G401.6 (cell line): ENCODE data around the gene PLCB1.

ENCODE experiments used
- FAIRE-seq: peaks from 2 replicates; lab custom pipeline; 2012; peaks lifted over from hg19 to GRCh38; lab: Jason Lieb, UNC

PLCB1 gene

GRCh38 chr20:8129211-8129976, 2.7 kb upstream of the PLCB1 start:
- FAIRE-seq, result no peak

GRCh38 chr20:8130840-8131526, 1.1 kb upstream of the PLCB1 start:
- FAIRE-seq, result no peak

DNA sequence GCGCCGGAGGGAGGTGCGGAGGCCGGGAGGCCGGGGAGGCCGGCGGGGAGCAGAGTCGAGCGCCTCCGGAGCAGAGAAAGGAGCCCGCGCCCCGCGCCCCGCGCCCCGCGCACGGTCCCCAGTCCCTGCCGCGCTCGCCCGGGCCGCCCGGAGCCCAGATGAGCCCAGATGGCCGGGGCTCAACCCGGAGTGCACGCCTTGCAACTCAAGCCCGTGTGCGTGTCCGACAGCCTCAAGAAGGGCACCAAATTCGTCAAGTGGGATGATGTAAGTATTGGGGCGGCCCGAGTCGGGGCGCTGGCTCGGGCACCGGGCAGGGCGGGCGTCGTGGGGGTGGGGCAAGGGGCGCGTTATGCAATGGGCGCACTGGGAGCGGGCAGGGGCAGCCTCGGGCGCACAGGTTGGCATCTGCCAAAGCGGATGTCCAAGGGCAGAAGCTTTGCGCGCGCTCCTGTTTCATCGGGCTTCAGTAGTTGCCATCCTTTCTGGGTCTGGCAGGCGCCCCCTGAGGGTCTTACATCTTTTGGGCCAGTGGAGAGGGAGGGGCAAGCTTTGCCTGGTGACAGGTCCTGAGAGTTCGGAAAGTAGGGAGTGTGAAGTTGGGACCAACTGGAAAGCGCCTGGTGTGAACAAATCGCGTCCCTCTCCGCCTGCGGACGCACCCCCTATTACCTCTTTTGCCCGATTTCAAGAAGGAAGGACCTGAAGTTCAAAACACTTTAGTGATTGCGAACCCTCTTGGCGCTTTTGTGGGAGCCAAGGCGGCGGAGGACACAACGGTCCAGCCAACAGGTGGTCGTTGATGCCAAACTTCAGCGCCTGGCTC, 631 bp downstream of the PLCB1 start:
- no peak for FAIRE-seq

GRCh38 chr20:8133310-8133768, 1.3 kb downstream of the PLCB1 start:
- no peak for FAIRE-seq

GRCh38 chr20:8133851-8134451, 1.9 kb downstream of the PLCB1 start:
- no peak for FAIRE-seq

GRCh38 chr20:8139899-8140298, 7.8 kb downstream of the PLCB1 start:
- no peak for FAIRE-seq

- FAIRE-seq, result no peak
Measured at GRCh38 chr20:8143474-8143873, 11.4 kb downstream of the PLCB1 start.

DNA sequence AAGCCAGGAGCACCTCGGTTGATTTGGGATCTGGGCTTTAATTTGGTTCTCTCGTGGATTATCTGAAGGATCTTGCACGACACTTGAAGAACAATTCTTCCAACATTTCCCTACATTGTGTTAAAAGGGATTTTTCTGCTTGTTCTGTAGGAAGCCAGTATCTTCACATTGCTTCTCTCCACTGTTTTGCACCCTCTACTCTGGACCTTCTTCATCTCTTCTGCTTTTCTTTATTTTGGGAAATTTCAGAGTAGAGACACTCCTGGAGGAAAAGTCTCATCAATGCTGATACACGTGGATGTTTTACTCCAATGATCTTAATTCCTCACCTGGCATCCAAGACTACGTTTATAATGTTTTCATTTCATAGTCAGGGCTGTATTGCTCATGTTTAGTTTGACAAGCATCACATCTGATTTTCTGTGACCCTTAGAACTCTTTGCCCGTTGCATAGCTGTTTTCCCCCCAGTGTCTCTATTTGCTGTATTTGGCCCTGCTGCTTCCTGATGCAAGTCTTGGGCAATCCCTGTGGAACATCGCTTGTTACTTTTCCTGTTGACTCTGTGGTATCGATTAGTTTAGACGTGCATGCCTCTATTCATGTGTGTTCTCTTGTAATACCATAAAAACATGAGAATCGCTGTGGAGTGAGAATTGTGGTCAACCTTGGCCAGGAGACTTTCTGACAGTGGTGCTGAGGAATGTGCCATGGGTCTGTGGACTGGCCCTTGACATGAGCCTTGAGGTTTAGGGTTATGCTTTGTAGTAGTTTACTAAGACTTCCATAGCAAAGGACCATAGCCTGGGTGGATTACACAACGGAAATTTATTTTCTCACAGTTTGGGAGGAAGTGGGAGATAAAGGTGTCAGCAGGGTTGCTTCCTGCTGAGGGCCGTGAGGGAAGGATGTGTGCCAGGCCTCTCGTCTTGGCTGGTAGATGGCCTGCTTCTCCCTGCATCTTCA, 12.5 kb downstream of the PLCB1 start:
- no peak for FAIRE-seq

GRCh38 chr20:8145246-8146168, 13.4 kb downstream of the PLCB1 start:
- no peak for FAIRE-seq

DNA sequence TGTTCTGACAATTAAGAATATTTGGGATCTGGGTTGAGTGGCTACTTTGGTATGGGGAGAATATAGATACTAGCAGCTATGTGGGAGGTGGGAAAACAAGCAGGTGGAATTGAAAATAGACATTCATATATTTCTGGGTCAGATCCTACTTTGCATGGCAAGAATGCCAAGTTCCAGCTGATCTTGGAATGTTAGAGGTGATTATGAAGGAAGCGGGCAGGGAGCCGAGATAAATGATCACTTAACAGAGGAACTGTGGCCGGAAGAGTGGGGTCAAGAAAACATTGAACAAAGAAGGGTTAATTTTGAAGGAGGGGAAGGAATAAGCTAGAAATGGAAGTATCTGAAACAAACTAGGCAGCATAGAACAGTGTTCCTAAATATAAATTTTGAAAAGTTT, 15.4 kb downstream of the PLCB1 start:
- no peak for FAIRE-seq

- FAIRE-seq, result no peak
Measured at GRCh38 chr20:8148501-8148900, 16.4 kb downstream of the PLCB1 start.

DNA sequence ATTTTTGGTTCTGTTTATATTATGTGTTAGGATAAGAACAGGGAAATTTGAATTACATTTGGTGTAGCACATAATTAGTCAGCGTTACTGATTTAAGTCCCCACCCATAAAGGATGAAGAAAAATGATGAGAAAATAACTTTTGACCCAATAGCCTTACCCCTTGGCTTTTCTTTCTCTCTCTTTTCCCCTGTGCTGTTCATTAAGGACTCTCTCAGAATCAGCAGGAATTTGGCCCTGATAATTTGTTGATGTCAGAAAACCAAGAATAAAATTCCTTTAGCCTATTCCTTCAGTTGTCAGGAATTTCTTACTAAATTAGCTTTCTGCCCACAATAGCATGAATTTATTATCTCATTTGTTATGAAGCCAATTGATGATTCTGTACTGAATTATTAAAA, 18.5 kb downstream of the PLCB1 start:
- no peak for FAIRE-seq

- FAIRE-seq, result no peak
Measured at GRCh38 chr20:8151372-8151771, 19.3 kb downstream of the PLCB1 start.

GRCh38 chr20:8152183-8152582, 20.1 kb downstream of the PLCB1 start:
- no peak for FAIRE-seq

DNA sequence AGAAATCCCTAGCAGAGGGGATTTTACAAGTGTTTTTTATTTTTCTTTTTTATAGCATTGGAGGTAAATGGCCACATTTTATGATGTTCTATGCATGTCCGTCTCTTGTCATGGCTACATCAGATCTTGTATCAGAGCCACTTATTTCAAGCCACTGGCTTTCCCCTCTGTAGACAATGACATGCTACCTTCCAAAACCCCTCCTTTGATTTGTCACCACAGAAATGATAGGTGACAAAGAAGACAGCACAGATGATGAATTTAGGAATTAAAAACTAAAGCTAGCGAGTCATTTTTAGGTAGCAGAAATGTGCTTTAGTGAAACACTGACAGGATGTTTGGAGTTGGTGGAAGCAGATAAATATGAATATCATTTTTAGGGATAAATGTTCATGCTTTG, 20.8 kb downstream of the PLCB1 start:
- no peak for FAIRE-seq

DNA sequence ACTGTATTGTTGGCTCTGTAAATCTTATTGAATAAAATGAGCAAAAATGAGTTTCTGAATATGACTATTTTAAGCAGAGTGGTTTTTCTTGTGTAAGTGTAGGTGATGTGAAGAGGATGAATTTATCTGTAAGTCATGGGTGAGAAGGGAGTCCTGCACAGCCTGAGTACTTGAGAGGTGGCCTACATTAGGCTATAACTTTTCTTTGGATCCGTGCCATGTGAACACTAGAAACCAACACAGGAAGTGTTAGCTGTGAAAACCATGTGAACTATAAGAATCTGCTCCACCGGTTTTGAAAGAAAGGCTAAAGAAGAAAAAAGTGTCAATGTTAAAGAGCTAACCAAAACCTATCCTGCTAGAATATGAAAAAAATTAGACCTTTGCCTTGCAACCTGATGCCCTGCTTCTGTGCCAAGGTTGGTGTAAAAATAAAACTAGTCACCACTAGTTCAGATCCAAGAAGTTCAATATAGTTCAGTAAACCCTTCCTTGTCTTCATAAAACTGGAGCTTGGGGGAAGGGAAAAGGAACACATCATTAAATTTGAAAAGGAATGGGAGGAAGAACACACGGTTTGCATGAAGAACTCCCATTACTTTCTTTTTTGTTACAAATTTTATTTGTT, 21.3 kb downstream of the PLCB1 start:
- FAIRE-seq, result no peak

- no peak for FAIRE-seq
Measured at GRCh38 chr20:8154638-8155037, 22.6 kb downstream of the PLCB1 start.

DNA sequence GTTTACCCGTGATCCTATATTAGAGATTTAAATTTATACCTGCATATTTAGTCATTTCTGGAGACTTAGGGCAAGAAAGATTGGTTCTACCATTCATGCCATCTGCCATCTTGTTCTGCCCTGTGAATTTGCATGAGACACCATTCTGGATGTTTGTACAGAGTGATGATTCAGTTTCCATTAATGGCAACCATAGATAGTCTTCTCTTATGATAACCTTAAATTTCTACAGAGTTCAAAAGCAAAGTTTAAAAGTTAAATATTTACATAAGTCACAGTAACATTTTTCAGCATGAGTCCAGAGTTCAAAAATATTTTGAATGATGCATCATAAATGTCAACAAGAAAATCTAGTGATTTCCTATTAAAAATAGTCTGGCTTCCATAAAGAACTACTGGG, 23.2 kb downstream of the PLCB1 start:
- no peak for FAIRE-seq

GRCh38 chr20:8155812-8156211, 23.7 kb downstream of the PLCB1 start:
- no peak for FAIRE-seq
